Activated naive CD4-positive, alpha-beta T cell treated with anti-CD3 and anti-CD28 coated beads, Interleukin-2, amount 10 ng/mL, durations not matched to agents 5 hours and 36 hours (primary cell): ENCODE results near the gene MAGEL2. TPM values are rescaled to one million over a fixed set of nuclear protein-coding genes. Genes with fewer than 3 reads are reported as not detected.

Source experiments
- total RNA-seq, 2 experiments: library from RNA; stranded (reverse); gene quantifications; one replicate each; pipeline ENCODE4 v1.2.3, GENCODE V29; 2021

MAGEL2 gene
- total RNA-seq, result not detected

DNA sequence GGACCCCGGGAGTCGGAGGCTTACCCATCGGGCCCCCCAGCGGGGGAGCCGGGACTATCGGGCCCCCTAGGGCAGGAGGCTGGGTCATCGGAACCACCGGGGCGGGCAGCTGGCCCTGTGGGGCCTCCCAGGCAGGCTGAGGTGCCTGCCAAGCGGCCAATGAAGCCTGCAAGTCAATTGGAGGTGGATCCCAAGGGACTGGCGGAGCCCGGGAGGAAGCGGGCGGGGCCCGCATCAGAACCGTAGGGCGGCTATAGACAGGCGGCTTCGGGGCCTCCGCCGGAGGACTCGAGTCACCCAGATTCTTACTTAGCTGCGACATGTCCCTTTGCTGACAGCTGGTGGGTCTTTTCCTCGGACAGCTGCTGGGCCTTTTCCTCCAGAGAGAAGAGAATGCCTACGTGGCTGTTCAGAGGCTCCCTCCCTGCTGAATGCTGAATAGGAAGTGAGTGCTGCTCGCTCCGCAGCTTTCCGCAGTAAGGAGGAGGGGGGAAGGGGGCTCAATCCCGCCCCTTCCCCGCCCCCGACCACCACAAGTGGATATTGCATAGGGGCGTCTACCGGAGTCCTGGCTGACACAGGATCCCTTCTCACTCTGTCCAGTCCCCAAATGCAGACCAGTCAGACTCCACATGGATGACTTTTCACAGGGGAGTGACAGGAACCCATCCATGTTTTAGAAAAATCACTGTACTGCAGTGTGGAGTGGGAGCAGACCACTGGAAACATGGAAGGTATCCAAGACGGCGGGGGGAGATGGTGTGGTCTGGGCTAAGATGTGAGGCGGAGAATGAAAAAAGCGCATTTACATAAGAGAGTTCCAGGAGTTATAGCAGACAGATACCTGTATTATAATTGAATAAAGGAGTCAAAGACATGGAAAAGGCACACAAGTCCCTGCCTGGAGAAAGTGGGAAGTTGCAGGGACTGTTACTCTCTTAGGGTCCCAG lies at the start of gene MAGEL2:
MAGEL2 (minus strand) TSS at position 447 of the 950 bp plus-strand sequence; CDS start at position 322, 125 bp downstream.

DNA sequence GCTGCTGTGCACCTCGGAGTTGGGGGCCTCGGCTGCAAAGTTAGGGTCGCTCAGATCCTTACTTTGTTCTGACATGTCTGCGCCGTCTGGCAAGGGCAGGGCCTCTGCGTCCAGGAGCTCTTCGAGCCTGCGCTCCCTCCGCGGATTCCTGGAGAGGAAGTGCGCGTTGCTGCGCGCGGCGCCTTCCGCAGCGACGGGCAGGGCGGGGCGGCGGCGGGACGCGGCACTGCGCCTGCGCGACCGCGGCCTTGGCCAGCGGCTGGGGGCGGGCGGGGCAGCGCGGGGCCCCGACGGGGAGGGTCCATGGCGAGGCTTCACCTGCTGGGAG lies 39.4 kb upstream of the MAGEL2 start, which contains the start of gene NDN:
NDN (minus strand) TSS at position 163 of the 328 bp plus-strand sequence; CDS start at position 75, 88 bp downstream.

Other genes starting within 250 kb of the MAGEL2 start
- gene GOLGA6L2, start 200.6 kb downstream of the MAGEL2 start, total RNA-seq, result not detected
- 1 to 10 TPM; 5.7 to 6.2 TPM for gene MKRN3, start 82.2 kb downstream of the MAGEL2 start, total RNA-seq
- gene NDN, start 39.4 kb upstream of the MAGEL2 start, total RNA-seq, result 1 to 10 TPM; 4.0 to 4.1 TPM